Measurements from ENCODE around the gene GDF10.
A peak's percentile ranks its signal among the peaks of the same experiment; 100 is the strongest.

GDF10 gene

DNA sequence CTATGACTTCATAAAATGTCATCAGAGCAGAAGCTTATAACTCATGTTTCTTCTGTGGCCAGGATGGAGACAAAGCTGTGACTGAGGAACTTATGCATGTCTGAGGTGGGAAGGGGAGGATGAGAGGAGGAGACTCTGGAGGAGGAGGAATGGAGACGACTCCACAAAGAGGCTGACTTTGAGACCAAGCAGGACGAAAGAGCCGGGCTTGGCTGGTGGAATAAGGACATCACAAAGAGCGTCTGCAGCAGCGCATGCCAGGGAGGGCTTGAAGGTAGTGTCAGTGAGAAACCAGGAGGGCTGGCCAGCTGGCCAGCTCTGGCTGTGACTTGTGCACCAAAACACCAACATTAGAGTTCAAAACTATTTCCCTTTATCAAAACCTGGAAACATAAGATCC, 16.1 kb downstream of the GDF10 start:
- no peak for DNase-seq (ENCODE audit: low spot score)

DNA sequence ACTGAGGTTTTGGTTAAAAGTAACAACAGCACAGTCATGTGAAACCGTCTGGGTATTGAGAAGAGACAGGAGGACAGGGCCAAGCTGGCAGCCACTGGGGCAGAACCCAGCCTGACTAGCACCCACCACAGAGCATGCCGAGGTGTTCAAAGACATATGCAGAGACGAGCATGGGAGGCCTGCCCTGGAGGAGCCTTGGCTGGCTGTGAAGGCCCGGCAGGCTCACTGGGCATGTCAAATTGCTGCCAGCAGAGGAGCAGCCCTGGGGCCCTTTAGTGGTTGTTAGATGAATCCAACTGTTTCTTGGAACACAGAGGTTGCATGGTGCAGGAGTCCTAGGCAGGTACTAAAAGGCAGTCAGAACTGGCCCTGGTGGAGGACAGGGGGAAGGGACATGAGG, 17.3 kb downstream of the GDF10 start:
- DNase-seq (ENCODE audit: low spot score) = no peak

- no peak for DNase-seq (ENCODE audit: low spot score)
Measured at GRCh38 chr10:47318706-47319105, 18.7 kb downstream of the GDF10 start.

- DNase-seq (ENCODE audit: low spot score) = no peak
Measured at GRCh38 chr10:47319784-47320183, 19.8 kb downstream of the GDF10 start.

GRCh38 chr10:47320812-47321211, 20.8 kb downstream of the GDF10 start:
- DNase-seq (ENCODE audit: low spot score) = no peak

DNA sequence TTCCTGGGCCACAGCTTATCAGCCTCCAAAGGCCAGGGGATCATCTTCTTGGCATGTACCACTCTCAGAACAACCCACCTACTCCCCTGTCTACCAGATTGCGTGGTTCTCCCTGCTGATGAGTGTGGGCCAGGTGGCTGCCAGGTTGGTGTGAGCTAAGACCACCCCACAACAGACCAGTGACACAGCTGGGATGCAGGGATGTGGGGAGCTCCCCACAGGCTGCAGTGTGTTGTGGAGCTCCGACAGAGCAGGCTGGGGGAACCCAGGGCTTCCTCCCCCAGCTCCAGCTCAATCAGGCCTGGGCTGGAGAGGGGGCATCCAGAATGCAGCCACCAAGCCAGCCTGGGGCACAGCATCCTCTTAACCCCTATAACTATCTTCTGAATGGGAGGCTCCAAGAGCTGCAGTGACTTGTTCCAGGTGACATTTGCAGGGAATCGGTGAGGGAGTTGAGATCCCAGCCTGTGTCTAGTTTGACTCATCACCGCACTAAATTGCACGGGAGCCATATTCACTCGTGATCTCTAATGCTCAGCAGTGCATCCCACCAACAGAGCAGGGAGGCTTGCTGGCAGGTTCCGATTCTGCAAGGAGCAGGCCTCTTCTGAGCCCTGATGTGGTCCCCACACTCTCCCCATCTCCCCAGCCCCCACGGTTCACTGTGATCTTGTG, 21.7 kb downstream of the GDF10 start:
- DNase-seq (ENCODE audit: low spot score) = no peak

- DNase-seq (ENCODE audit: low spot score) = no peak
Measured at GRCh38 chr10:47322300-47323061, 22.5 kb downstream of the GDF10 start, which contains the start of gene GDF2. Gene GDF2 (plus strand): TSS chr10:47322454. CDS start chr10:47322669, 215 bp downstream.

DNA sequence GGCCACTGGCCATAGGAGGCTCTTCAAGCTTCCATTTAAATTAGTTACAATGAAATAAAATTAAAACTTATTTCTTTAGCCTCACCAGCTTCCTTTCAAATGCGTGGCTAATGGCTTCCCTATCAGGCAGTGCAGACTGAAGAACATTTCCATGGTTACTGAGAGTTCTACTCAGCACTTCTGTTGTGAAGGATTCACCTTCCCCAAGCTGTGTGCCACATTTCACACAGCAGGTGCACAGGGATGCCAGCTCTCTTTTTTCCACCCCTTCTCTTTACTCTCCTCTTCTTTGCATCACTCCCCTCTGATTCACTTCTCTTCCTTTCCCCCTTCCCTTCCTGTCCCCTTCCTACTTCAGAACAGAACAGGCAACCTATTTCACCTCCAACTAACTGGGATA, 23.1 kb downstream of the GDF10 start:
- peak; percentile 33 for DNase-seq (ENCODE audit: low spot score)

- DNase-seq (ENCODE audit: low spot score) = no peak
Measured at GRCh38 chr10:47323636-47324296, 23.8 kb downstream of the GDF10 start.

DNA sequence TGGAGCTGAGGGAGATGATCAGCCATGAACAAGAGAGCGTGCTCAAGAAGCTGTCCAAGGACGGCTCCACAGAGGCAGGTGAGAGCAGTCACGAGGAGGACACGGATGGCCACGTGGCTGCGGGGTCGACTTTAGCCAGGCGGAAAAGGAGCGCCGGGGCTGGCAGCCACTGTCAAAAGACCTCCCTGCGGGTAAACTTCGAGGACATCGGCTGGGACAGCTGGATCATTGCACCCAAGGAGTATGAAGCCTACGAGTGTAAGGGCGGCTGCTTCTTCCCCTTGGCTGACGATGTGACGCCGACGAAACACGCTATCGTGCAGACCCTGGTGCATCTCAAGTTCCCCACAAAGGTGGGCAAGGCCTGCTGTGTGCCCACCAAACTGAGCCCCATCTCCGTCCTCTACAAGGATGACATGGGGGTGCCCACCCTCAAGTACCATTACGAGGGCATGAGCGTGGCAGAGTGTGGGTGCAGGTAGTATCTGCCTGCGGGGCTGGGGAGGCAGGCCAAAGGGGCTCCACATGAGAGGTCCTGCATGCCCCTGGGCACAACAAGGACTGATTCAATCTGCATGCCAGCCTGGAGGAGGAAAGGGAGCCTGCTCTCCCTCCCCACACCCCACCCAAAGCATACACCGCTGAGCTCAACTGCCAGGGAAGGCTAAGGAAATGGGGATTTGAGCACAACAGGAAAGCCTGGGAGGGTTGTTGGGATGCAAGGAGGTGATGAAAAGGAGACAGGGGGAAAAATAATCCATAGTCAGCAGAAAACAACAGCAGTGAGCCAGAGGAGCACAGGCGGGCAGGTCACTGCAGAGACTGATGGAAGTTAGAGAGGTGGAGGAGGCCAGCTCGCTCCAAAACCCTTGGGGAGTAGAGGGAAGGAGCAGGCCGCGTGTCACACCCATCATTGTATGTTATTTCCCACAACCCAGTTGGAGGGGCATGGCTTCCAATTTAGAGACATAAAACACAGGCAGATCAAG, 25.6 kb downstream of the GDF10 start:
- DNase-seq (ENCODE audit: low spot score) = no peak

- DNase-seq (ENCODE audit: low spot score) = no peak
Measured at GRCh38 chr10:47326306-47326926, 26.4 kb downstream of the GDF10 start.

GRCh38 chr10:47326927-47327330, 26.9 kb downstream of the GDF10 start:
- DNase-seq (ENCODE audit: low spot score) = no peak

DNA sequence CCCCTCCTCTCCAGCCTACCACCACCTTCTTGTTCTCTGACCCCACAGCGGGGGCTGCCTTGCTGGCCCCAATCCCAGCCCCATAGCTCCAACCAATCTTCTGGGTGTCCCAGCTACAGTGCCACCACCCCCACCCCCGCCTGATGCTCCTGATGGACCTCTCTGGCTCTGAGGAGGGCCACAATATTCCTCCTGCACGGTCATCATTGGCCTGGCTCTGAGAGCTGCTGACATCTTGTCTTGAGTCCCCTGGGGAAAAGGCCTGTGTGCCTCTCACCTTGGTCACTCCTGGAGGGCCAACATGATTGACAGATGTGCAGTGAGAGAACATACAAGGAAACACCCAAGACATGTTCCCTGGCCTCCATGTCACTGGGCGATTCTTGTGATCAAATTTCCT, 29.9 kb downstream of the GDF10 start:
- DNase-seq (ENCODE audit: low spot score) = no peak

DNA sequence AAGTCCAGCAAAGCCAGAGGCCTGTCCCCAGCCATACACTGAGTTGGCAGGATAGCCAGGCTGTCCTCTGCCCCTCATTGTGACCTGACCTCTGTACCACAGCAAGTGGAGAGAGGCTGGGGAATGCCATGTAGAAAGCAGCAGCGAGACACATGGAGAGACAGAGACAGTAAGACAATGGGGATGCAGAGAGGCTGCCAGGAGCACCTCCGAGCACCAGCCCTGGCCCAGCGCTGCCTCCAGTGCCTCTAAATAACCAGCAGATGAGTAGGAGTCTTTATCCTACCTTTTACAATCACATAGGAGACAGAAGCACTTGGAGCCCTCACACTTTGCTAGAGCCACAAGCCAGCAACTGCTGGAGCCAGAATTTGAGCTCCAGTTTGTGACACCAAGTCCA, 30.4 kb downstream of the GDF10 start:
- no peak for DNase-seq (ENCODE audit: low spot score)

DNA sequence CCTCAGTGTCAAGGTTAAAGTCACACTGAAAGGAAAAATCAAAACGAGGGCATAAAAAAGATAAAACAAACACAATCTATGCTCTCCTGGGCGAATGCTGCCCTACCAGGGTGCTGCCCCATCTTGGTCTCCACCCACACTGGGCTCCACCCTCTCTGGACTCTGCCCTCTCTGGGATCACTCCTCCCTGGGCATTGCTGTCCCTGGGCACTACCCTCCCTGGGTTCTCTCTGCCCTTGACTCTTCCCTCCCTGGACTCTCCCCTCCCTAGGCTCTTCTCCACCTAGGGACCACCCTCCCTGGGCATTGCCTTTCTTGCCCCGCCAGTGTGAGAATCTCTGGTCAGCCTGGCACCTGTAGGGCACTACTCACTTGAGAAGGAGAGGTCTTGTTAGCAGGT, 30.8 kb downstream of the GDF10 start:
- DNase-seq (ENCODE audit: low spot score) = no peak

DNA sequence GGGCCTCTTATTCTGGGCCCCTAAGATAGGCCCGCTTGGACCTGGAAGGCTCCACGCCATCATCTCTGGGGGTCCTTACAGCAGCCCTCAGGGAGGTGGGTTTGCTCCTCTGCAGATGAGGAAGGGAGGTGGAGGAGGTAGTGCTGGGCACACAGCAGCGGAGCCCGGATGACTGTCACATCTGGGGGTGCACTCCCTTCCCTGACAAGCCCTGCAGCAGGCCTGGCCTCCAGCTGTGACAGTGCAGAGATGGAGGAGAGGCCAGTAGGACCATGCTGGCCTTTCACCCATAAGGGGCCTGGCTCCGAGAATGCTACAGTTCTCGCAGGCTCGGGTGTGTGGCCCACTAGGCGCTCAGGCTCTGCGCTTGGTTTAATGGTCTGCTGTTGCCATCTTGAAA, 31.5 kb downstream of the GDF10 start:
- DNase-seq (ENCODE audit: low spot score) = no peak

GRCh38 chr10:47331954-47332353, 32.0 kb downstream of the GDF10 start:
- no peak for DNase-seq (ENCODE audit: low spot score)

DNA sequence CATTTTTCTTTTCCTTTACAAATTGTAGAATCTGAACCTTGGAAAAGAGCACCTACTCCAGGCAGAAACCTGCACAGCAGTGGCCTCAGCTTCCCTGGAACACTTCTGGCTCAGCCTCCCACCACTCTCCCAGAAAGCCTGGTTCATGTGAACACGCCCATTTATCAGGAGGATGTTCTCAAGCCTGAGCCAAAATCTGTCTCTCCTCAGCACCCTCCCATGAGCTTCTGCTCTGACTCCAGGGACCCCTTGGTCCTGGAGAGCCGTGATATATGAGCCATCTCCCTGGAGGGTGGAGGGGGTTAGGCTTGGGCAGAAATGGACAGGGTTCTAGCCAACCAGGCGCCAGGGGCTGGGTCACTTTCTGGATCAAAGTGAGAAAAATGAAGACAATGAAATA, 32.4 kb downstream of the GDF10 start:
- DNase-seq (ENCODE audit: low spot score) = no peak

DNA sequence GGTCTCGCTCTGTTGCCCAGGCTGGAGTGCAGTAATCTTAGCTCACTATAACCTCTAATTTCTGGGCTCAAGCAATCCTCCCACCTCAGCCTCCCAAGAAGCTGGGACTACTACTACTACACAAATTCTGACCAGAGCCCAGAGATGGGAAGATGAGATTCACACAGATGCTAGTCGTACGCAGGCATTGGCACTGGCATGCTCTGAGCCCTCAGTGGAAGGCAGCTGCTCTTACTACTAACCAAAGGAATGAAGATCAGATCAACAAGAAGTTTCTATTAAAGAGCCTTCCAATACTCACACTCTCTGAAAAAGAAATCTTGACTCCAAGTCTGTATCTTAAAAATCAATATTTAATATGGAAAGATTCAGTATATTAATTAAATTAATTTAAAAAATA, 32.9 kb downstream of the GDF10 start:
- no peak for DNase-seq (ENCODE audit: low spot score)

DNA sequence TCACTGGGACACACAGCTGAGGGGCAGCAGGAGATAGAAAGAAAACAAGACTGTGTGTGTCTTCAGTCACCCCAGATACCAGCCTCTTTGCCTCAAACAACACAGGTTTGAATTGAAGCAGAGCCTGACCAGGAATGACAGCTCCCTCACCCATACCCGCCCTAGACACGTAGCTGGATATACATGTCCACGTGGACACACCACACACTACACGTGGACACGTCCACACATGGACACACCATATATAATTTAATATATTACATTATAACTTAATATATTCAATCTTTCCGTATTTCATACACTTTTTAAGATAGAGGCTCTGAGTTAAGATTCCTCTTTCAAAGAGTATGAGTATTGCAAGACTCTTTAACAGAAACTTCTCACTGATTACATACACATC, 33.5 kb downstream of the GDF10 start:
- DNase-seq (ENCODE audit: low spot score) = no peak

- DNase-seq (ENCODE audit: low spot score) = no peak
Measured at GRCh38 chr10:47334466-47335295, 34.7 kb downstream of the GDF10 start.
